Cortex of kidney (tissue), 1 donor: ENCODE data around the gene FOXL1.

Experiments used
- DNase-seq: peaks from one replicate; lab custom pipeline; 2025; lab: John Stamatoyannopoulos, UW

The FOXL1 gene

DNA sequence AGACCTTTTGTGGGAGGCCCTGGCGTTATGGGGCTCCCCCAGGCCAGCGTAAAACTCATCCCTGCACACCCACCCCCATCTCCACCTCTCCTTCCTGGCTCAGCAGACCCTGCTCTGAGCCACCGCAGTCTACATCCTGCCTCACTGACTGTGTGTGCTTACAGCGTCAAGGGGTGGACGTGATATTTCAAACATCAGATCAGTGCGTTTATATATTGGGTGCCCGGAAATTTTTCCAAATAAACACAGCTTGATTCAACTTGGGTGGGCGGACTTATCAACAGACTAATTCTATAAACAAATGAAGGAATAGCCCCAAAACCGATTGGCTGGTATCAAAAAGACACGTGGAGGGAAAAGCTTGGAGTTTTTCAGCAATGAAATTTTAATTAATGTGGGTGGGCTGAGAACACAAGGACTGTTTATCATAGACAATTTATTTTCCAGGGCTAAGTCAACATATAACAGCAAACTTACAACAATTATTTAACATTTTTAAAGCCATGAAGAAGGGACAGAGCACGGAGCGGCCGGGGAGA, at the start of gene FOXL1:
Gene FOXL1, plus strand, starts transcription at position 489 of the 539 bp plus-strand sequence. CDS start 175 bp downstream, outside the sequence.
- no peak for DNase-seq

DNA sequence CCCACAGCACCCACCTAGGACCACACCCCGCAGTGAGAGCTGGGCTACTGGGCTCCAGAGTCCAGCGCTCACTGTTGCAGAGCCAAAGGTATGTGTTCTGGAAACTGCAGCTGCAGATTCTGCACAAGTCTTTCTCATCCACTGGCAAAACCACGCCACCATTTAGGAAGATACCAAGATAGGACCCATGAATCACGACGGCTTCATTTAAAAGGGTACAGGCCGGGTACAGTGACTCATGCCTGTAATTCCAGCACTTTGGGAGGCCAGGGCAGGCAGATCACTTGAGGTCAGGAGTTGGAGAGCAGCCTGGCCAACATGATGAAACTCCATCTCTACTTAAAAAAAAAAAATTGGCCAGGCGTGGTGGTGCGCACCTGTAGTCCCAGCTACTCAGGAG, 49.2 kb upstream of the FOXL1 start:
- no peak for DNase-seq

DNA sequence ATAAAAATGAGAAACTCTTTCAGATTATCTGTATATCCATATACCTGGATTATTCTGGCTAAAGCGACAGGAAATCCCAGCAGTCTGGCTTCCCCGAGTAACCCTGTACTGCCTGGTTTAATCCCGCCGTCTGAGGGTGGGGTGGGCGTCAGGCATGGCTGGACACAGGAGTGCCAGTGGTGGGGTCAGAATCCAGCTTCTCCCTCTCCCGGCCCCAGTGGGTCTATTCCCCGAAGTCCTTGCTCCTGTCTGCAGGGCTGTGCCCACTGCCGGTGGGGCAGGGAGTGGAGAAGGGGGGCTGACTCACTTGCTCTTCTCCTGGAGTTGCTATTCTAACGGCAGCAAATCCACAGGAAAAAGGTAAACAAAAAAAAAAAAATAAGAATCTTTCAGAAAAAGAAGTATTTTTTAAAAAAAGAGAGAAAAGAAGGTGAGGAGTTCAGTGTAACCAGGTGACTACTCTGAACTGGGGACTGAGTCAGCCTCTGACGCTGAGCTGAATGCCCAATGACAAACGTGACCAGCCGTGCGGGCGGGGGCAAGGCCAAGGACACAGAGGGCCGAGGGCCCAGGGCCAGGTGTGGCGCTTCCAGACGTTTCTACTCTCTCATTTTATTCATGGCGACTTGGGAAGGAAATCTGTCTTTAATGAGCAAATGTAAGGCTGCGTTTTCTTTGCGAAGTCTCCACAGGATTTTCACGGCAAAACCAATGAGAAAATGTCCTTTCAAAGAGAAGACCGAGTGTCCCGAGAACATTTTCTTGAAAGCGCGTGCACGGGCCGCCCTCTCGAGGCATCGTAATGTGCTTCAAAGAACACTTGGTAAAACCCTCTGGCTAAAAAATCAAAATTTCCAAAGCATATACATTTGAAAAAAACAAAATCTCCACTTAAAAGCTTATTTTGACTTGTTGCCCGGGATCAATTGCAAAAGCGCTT, 47.8 kb upstream of the FOXL1 start:
- no peak for DNase-seq

DNA sequence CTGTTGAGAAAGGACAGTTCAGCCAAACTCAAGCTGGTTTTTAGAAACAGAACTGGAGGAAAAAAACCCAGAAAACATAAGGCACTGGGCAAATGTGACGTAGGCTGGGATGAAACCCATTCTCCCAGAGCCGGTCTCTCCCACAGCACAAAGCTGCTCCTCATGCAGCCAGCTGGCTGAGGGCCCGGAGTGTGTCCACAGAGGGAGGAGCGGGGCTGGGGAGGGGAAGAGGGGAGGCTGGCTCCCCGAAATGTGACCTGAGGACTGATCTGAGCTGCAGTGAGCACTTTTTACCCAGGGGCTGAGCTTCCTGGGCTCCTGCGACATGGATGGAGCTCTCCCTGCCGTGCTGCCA, 47.2 kb upstream of the FOXL1 start:
- DNase-seq, result no peak

DNA sequence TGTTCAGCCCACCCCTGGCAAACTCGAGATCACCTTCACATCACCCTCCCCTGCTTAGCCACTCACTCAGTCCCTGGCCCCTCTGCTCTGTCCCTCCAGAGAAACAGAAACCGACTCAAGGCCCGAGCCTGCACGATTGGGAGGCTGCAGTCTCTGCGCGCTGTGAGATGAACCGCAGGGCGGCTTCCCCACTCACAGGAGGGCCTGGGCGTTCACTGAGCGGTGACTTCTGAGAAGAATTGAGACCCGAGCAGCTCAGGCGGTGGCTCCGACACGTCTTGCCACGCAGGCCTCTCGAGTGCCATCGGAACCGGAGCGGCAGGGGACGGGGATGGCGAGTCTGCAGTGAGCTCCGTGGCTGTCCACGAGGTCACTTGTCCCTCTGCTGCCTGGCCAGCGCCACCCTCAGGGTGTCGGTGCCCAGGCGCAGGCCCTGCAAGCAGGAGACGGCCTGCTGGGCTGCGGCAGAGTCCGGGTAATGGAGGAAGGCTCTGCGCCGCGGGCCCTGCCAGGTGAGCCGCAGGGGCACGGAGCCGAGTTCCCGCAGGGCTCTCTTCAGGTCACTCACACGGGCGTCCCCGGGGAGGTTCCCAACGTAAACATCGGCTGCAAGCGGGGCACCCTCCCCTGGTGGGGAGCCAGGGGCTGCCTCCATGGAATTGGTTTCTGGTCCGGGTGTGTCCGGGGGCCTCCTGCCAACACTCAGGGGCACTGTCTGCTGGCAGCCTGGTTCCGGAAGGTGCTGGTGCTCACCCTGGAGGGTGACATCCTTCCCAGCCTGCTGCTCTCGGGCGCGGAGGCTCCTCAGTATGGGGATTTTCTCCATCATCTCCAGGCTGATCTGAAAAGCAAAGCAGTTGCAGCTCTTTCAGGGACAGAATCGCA, 46.5 kb upstream of the FOXL1 start:
- no peak for DNase-seq

DNA sequence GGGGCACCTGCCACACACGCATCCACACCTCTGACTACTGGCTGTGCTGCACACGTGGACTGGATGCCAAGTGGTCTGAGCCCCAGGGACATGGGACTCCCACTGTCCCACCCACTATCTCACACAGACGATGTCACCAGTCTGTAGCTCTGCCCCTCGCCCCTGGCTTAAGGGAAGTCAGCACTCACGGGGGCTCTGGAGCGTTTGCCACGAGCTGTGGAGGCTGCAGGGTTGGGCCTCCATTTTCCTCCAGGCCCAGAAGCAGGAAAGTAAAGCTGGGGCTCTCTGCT, 45.9 kb upstream of the FOXL1 start:
- no peak for DNase-seq

DNA sequence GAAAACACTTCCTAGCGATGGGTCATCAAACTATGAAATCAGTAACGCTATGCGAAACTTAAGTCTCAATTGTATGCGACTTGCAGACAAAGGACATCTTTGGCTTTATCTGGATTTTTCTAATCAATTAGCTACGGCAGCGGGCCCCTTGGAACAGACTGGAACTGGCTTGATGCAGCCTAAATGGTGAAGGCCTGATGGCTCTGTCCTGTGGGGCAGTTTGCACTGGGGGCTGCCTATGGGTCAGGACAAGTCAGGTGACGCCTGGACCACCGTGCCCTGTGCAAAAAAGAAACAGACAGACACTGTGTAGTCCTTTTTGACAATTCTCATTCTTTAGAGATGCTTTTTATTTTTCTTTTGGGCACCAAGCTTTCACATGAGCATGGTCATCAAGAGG, 45.3 kb upstream of the FOXL1 start:
- no peak for DNase-seq

DNA sequence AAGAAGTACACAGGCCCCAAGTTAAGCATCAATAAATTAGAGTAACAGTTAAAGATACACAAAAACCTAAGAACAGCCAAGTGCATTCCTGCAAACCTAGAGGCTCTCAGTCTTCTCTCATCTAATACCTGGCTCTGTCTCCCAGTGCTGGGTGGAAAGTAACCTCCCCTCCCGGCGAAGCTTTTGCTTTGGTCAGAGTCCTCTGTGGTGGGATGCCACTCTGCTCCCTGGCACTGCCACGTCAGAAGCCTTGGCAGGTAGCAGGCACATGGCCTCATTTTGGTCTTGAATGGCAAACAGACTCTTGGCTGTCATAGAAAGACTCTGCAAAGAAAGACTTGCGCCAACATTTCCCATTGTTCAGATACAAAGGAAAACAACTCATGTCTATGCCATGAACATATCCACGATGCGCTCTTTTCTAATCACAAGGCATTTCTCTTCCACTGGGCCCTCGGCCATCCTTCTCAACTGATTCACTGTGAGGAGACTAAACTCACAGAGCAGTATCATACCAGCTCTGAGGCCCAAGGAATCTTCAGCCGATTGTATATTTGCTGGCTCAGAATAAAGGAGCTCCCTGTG, 44.5 kb upstream of the FOXL1 start:
- no peak for DNase-seq

DNA sequence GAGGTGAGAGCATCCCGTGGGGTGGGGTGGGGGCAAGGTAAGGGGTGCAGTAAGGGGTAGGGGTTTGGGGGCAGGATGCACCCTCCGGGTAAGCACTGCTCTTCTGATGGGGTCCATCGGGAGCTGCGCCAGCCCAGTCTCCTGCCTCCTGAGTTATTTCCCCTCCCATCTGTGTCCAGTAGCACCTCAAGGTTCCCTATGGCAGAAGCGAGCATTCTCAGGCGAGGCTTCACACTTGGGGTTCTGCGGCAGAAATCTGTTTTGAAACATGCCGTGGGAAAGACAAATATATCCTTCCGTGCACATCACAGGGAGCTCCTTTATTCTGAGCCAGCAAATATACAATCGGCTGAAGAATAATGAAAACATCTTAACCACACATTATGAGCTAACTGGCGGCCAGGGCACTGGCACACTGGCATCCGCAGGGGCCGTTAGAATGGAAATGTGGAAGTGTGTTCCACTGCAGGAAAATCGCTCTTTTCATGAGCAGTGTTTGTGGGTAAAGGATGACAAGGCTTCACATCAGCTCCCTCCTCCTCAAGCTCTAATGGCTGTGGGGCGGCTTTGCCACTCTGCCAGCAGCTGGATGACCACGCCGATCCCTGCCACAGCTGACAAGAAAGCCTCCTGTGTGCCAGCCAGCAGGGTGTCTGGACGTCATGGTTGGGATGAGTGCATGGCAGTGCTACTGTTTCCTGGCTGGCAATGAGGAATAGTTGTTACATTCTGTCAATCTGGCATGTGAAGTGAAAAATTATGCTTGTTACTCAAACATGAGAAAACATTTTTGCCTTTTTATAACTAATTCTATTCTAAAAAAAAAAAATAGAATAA, 43.4 kb upstream of the FOXL1 start:
- DNase-seq, result no peak

DNA sequence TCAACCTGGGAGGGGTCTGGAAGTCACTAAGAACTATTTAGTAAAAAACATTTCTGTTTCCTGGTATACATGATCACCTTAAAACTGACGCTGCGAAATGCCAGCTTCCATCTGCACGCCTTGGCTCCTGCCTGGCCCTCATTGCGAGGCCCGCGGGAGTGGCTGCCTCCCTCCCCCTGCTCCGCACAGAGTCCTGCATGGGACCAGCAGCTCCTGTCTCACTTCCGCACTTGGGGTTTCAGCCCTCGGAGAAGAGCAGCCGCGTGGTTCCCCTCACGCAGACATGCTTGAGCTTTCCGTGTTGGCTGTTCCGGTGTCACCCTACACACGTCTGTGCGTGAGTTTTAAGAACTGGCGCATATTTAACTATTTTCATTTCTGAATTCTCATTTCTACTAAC, 41.7 kb upstream of the FOXL1 start:
- no peak for DNase-seq

DNA sequence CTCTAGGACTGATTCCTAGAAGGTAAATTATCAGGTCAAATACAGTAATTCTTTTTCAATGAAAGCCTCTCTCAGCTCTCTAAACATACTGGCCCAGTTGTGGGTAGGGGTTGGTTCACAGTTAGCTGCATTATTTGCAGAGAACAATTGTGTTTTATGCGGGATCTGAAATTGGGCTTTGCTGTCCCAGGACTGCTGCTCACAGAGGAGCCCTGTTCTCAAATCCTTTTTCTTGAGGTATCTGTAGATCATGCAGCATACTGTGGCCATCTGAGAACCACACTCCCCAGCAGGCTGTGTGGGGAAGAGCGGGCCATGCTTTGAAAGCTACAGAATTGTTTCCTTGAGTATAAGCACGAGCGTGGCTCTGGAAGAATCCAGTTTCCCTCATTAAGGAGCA, 40.9 kb upstream of the FOXL1 start:
- DNase-seq, result no peak

DNA sequence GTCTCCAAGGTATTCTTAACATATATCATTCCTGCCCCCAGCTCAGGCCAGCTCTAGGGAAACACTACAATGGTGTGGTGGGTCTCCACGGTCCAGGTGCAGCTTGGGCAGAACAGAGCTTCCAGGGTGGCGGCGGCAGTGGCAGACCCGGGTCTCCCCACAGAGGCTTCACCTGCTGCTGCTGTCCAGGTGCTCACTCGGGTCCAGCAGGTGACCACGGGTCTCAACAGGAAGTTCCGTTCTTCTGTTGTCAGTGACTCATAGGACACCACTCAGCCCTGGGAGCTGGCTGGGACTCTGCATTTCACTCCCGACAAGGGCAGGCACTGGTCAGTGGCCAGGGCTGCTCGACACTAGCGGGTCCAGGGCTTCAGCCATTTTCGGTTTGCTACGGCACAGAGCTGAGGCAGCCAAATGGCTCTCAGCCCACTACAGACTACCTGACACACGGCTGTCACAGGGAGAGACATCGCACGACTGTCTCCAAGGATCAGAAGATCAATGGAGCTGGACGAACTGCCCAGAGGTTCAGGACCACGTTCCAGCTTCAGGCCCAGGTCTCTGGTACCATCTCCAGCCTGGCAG, 40.1 kb upstream of the FOXL1 start:
- DNase-seq, result no peak

DNA sequence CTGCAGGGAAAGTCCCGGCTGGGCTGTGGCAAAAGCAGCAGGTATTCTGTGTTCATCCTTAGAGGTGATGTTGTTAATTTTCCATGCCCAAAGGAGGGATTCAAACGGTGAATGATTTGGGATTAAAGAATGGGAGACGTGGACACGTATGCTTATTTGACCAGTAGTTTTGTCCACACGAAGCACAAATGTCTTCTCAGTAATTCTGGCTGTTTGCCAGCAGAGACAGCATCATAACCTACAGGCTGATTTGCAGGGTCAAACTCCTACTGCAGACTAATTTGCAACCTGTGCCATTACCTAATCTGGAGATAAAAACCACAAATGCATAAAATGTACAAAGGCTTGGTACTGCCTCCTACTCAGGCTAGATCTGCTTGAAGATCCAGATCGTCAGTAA, 37.5 kb upstream of the FOXL1 start:
- DNase-seq, result no peak

DNA sequence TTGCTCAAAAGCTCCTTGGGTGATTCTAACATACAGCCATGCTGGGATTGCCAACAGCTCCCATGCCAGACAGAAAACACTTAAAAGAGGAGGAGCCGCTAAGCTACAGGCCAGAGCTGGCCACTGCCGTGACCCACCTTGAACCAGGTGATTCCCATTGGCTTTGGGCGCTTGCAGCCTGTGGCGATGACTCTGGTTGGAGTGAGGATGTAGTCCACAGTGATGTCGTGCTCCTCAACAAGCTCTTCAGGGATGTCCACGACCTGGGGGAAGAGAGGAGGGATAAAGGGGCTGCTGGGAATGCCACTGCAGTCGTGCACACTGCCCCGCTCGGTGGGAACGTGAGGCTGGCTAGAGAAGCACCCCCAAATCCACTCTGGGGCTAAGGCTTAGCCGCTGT, 36.8 kb upstream of the FOXL1 start:
- no peak for DNase-seq

DNA sequence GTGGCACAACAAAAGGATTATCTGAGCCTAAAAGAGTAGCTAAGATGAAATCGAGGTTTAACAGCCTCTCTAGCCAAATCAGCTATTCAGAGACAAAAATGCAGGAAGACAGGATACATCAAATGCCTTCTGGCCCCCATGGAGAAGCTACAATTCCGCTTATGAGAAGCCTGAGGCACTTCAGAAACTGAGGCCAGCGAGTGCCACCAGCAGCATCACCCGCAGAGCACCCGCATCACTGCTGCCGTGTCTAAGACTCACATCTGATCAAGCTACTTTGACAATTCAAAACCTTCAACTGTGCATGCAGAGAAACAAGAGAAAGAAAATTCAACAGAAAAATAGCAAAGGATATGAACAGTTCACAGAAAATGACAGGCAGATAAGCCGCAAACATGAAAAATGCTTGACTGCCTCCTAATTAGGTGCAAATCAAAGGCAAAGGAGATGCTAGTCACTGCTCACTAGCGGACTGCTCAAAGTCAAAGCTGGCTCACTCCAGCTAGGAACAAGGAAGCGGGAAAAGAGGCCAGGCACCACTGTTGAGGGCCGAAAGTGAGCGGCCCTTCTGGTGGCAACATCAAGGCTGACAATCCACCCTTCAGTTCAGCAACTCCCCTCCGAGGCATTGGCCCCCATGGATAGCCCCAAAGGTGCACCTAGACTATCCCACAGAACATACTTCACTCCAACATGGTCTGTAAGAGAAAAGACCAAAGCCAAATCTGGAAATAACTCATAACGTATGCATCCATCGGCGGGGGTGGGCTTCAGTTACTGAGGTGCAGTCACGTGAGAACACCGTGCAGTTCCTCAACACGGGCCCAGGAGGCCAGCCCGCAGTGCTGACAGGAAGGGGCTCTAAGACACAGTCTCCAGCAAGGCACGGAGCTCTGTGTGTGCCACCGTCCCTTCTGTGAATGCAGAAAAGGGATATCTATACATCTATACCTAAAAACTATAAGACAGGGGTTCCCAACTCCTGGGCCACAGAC, 35.3 kb upstream of the FOXL1 start:
- no peak for DNase-seq

DNA sequence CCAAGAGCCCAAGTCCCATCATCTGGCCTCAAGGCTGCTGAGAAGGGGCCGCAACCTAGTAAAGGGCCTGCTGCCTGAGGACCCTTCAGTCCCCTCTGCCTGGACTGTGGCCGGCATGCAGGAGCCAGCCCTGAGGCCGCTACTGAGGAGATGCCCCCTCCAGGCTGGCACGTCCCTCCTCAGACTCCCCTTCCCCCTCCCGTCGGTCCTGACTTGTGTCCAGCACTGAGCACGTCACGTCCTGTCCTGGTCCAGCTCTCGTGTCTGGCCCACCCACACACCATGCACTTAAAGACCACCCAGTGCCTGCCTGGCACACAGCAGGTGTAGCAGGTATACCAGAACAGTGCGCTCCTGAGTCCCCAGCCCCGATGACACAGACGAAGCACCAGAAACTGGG, 32.9 kb upstream of the FOXL1 start:
- DNase-seq, result no peak

DNA sequence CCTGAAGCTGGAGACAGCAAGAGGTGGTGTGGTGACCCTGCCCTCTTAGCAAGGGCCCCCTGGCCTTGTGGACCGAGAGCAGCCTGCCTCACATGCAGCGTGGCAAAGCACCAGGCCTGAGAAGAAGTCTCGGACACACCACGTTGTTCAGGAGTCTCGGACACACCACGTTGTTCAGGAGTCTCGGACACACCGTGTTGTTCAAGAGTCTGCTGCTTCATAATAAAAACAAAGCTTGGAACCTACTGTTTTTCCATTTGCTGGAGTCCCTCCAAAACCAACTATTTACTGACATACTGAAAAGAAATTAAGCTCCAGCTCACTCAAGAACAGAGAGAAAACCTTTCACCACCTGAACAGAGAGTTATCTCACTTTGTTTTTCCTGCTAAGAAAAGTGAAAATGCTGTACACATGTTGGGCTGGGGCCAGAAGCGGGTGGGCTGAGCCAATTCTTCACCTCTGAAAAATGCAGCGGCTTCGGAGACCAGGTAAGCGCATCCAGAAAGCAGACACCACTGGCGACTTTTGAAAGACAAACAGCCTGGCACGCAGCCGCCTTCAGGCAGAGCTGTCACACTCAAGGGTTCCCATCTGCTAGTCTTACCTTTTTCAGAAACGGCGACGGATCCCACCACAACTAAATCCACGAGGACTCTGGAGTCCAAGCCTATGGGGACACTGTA, 32.3 kb upstream of the FOXL1 start:
- no peak for DNase-seq

DNA sequence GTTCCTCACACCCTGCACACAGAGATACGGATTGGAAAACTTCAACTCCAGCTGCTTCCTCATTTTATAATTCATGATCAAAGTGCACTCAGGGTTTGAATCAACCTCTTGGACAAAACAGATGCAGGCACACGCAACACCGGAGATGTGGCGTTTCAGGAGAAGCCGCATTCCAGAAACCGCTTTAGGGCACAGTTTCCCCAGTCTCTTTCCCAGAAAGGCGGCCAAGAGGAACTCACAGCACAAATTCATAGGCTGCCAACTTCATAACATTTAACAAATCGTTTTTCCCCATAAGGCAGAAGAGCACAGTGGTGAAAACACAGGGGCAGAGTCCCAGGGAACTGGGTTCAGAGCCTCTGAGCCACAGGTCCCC, 31.7 kb upstream of the FOXL1 start:
- no peak for DNase-seq

DNA sequence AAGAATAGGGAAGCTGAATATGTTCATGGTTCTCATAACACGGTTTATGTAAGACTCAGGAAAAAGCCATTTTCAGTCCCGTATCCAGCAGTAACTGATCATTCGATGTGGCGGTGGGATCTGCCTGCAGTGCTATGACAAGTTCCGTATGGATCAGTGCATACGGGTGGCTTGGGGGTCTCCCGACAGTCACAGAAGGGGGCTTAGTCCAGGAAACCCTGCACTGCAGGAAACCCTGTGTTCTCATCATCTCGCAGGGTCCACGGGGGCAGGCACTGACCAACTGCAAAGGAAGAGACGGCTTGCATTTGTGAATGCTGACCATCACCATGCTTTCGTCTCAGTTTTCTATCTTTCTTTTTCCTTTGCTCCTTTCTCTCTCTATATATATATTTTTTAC, 31.1 kb upstream of the FOXL1 start:
- no peak for DNase-seq
